ENCODE measurements around the gene ARID5B.

ARID5B gene

GRCh38 chr10:61883371-61884025 lies 18.0 kb upstream of the ARID5B start:
- DNase-seq (ENCODE audit: low spot score), result no peak

GRCh38 chr10:61887772-61888171 lies 13.7 kb upstream of the ARID5B start:
- DNase-seq (ENCODE audit: low spot score), result no peak

GRCh38 chr10:61888744-61889143 lies 12.8 kb upstream of the ARID5B start:
- DNase-seq (ENCODE audit: low spot score), result no peak

- no peak for DNase-seq (ENCODE audit: low spot score)
These were observed 11.1 kb upstream of the ARID5B start for GRCh38 chr10:61890430-61890829.

- no peak for DNase-seq (ENCODE audit: low spot score)
These were observed 10.6 kb upstream of the ARID5B start for GRCh38 chr10:61890881-61891409.

GRCh38 chr10:61891906-61892585 lies 9.5 kb upstream of the ARID5B start:
- no peak for DNase-seq (ENCODE audit: low spot score)

- DNase-seq (ENCODE audit: low spot score), result no peak
These were observed 8.5 kb upstream of the ARID5B start for GRCh38 chr10:61892961-61893360.

- no peak for DNase-seq (ENCODE audit: low spot score)
These were observed 7.4 kb upstream of the ARID5B start for GRCh38 chr10:61894133-61894532.

- no peak for DNase-seq (ENCODE audit: low spot score)
These were observed 5.5 kb upstream of the ARID5B start for GRCh38 chr10:61895898-61896600.

- peak; percentile 75 for DNase-seq (ENCODE audit: low spot score)
These were observed 4.4 kb upstream of the ARID5B start for GRCh38 chr10:61896854-61897661.

- no peak for DNase-seq (ENCODE audit: low spot score)
These were observed 3.6 kb upstream of the ARID5B start for GRCh38 chr10:61897671-61898434.

- no peak for DNase-seq (ENCODE audit: low spot score)
These were observed 3.1 kb upstream of the ARID5B start for GRCh38 chr10:61898435-61898778.

- DNase-seq (ENCODE audit: low spot score), result no peak
These were observed 2.4 kb upstream of the ARID5B start for GRCh38 chr10:61899069-61899531.

GRCh38 chr10:61899663-61899996 lies 1.9 kb upstream of the ARID5B start:
- DNase-seq (ENCODE audit: low spot score), result no peak

- DNase-seq (ENCODE audit: low spot score), result peak; percentile 75
These were observed 1.3 kb upstream of the ARID5B start for GRCh38 chr10:61899997-61900828.

GRCh38 chr10:61901829-61902444 lies 438 bp downstream of the ARID5B start:
- no peak for DNase-seq (ENCODE audit: low spot score)

GRCh38 chr10:61902445-61903220 lies 1.1 kb downstream of the ARID5B start:
- peak; percentile 84 for DNase-seq (ENCODE audit: low spot score)

- DNase-seq (ENCODE audit: low spot score), result peak; percentile 82
These were observed 1.9 kb downstream of the ARID5B start for GRCh38 chr10:61903221-61903927.

GRCh38 chr10:61903928-61904344 lies 2.4 kb downstream of the ARID5B start:
- no peak for DNase-seq (ENCODE audit: low spot score)

All from left forelimb (tissue), 1 donor.